Right lobe of liver (tissue), 4 donors: ENCODE data around the gene INPP5A.

ENCODE experiments used
- POLR2A ChIP-seq: fragments of 450-650 bp; IDR thresholded peaks from one replicate; pipeline ENCODE4 v1.6.1; 2017; ENCODE audit warnings: antibody characterized with exemption, mild to moderate bottlenecking
- TF ChIP-seq, protein P1 (sequence below), 4 donors: fragments of 200-600 bp in 3 of 4; fragments of 450-650 bp in 1 of 4; IDR thresholded peaks; one replicate each; pipeline versions ENCODE4 v1.5.1 to v1.8.0; 2016 to 2022; ENCODE audit warnings: antibody characterized with exemption in 4 of 4, mild to moderate bottlenecking in 2 of 4
- donor health status: DM: no; HTN: no; CAD: no.
- donor health status: DM: no; HTN: no; CAD: no.
- donor health status: DM: no; HTN: yes; CAD: no.

DNA sequence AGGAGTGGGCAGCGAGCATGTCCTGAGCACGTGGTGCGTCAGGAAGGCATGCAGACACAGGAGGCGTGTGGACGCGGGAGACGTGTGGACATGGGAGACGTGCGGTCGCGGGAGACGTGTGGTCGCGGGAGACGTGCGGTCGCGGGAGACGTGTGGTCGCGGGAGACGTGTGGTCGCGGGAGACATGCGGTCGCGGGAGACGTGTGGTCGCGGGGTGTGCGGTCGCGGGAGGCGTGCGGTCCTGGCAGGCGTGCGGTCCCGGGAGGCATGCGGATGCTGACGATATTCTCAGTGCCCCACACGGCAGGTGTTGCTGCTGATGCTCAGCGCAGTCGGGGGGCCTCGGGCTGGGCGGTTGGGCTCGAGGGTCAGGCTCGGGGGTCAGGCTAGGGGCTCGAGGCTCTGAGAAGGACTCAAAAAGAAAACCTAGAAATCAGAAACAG lies 154.1 kb downstream of the INPP5A start:
- TF ChIP-seq, protein P1, sequence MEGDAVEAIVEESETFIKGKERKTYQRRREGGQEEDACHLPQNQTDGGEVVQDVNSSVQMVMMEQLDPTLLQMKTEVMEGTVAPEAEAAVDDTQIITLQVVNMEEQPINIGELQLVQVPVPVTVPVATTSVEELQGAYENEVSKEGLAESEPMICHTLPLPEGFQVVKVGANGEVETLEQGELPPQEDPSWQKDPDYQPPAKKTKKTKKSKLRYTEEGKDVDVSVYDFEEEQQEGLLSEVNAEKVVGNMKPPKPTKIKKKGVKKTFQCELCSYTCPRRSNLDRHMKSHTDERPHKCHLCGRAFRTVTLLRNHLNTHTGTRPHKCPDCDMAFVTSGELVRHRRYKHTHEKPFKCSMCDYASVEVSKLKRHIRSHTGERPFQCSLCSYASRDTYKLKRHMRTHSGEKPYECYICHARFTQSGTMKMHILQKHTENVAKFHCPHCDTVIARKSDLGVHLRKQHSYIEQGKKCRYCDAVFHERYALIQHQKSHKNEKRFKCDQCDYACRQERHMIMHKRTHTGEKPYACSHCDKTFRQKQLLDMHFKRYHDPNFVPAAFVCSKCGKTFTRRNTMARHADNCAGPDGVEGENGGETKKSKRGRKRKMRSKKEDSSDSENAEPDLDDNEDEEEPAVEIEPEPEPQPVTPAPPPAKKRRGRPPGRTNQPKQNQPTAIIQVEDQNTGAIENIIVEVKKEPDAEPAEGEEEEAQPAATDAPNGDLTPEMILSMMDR (IDR thresholded peaks at IDR 0.05), result no peak
- no peak for TF ChIP-seq POLR2A
